Measurements from ENCODE around the gene GABBR2. TPM values are rescaled to one million over a fixed set of nuclear protein-coding genes. Genes with fewer than 3 reads are reported as not detected.

Gene GABBR2
- total RNA-seq, 2 donors from 2014 or later: 1.2 to 1.3 TPM

DNA sequence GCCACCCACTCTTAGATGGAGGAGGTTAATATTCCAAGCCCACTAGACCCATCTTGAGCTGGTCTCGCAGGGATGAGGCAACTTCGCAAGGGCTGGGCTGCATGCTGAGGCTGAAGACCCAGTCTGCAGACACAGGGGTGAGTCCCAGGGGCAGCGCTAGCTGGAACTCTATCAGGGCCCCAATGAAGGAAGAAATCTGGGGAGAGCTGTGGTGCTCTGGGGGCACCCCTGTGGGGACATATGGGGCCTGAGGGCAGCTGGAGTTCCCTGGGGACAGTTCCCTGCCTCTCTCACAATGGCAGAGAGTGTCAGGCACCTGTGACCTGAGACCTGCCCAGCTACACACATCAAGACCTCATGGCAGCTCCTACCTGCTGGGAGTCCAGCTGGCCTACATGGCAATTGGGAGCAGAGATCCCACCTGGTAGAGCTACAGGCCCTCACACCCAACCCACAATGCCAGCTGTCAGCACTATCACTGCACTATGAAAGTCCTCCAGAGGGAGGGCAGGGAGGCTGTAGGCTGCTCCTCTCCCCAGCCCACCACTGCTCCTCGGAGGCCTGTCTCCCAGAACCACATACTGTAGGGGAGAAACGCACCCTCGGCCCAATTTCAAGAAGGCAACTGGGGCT, 202.2 kb downstream of the GABBR2 start:
- Mint-ChIP-seq H3K27ac (no peak overlapping the region), H3K4me1 (peaks cover 22% of the 10 kb centered on the region), H3K9me3 (peaks cover 33% of the 10 kb centered on the region), H3K4me3 (no peak overlapping the region), H3K36me3 (ENCODE audit: low read depth) (no peaks in the 10 kb centered on the region), H3K27me3 (ENCODE audit: insufficient read depth) (peaks cover 4% of the 10 kb centered on the region)
- no peak for TF ChIP-seq CTCF (conservative IDR thresholded peaks at IDR 0.05)
- Histone ChIP-seq H3K27me3 (ENCODE audit: control insufficient read depth, insufficient read depth, low read length, poor library complexity, severe bottlenecking) (no peaks in the 10 kb centered on the region), H3K27ac (ENCODE audit: low read depth, low read length) (no peak overlapping the region), H3K4me3 (ENCODE audit: low read length) (no peak overlapping the region), H3K9ac (ENCODE audit: extremely low read depth, low read length, poor library complexity, severe bottlenecking) (no peak overlapping the region), H3K36me3 (ENCODE audit: control insufficient read depth, insufficient read depth, low read length) (no peaks in the 10 kb centered on the region), H3K9me3 (ENCODE audit: control insufficient read depth, low read length) (peaks cover 16% of the 10 kb centered on the region), H3K4me1 (ENCODE audit: control insufficient read depth, insufficient read depth, low read length) (no peaks in the 10 kb centered on the region)
- WGBS, 2 experiments (ENCODE audit: insufficient coverage in 1 of 2, insufficient read length in 1 of 2): 89 to 100% methylated on average over 5 to 6 of the region's 6 CpGs
- no peak for DNase-seq

- Histone ChIP-seq H3K9ac (ENCODE audit: extremely low read depth, low read length, poor library complexity, severe bottlenecking) (no peak overlapping the region), H3K27me3 (ENCODE audit: control insufficient read depth, insufficient read depth, low read length, poor library complexity, severe bottlenecking) (no peaks in the 10 kb centered on the region), H3K9me3 (ENCODE audit: control insufficient read depth, low read length) (peaks cover 16% of the 10 kb centered on the region), H3K27ac (ENCODE audit: low read depth, low read length) (no peak overlapping the region), H3K4me3 (ENCODE audit: low read length) (no peak overlapping the region), H3K36me3 (ENCODE audit: control insufficient read depth, insufficient read depth, low read length) (no peaks in the 10 kb centered on the region), H3K4me1 (ENCODE audit: control insufficient read depth, insufficient read depth, low read length) (no peaks in the 10 kb centered on the region)
- 84 to 86% methylated on average over 6 to 8 of the region's 9 CpGs for WGBS, 2 experiments (ENCODE audit: insufficient coverage in 1 of 2, insufficient read length in 1 of 2)
- peaks cover 29% of the 10 kb centered on the region for H3K9me3 Mint-ChIP-seq
- no peak overlapping the region for H3K4me3 Mint-ChIP-seq
- peaks cover 3% of the 10 kb centered on the region for H3K27me3 Mint-ChIP-seq (ENCODE audit: insufficient read depth)
- no peak for DNase-seq
- H3K27ac Mint-ChIP-seq: no peak overlapping the region
- TF ChIP-seq CTCF (conservative IDR thresholded peaks at IDR 0.05): no peak
- H3K4me1 Mint-ChIP-seq: peaks cover 33% of the 10 kb centered on the region
- no peaks in the 10 kb centered on the region for H3K36me3 Mint-ChIP-seq (ENCODE audit: low read depth)
These were observed 204.1 kb downstream of the GABBR2 start for GRCh38 chr9:98504298-98505282.

- Histone ChIP-seq H3K4me1 (ENCODE audit: control insufficient read depth, insufficient read depth, low read length) (no peaks in the 10 kb centered on the region), H3K9me3 (ENCODE audit: control insufficient read depth, low read length) (peaks cover 16% of the 10 kb centered on the region), H3K36me3 (ENCODE audit: control insufficient read depth, insufficient read depth, low read length) (no peaks in the 10 kb centered on the region), H3K4me3 (ENCODE audit: low read length) (no peak overlapping the region), H3K27ac (ENCODE audit: low read depth, low read length) (no peak overlapping the region), H3K27me3 (ENCODE audit: control insufficient read depth, insufficient read depth, low read length, poor library complexity, severe bottlenecking) (no peaks in the 10 kb centered on the region), H3K9ac (ENCODE audit: extremely low read depth, low read length, poor library complexity, severe bottlenecking) (no peak overlapping the region)
- no peaks in the 10 kb centered on the region for H3K36me3 Mint-ChIP-seq (ENCODE audit: low read depth)
- no peaks in the 10 kb centered on the region for H3K27me3 Mint-ChIP-seq (ENCODE audit: insufficient read depth)
- no peak for TF ChIP-seq CTCF (conservative IDR thresholded peaks at IDR 0.05)
- WGBS, 2 experiments (ENCODE audit: insufficient coverage in 1 of 2, insufficient read length in 1 of 2): 88 to 100% methylated on average over 1 to 2 of the region's 2 CpGs
- H3K9me3 Mint-ChIP-seq: peaks cover 22% of the 10 kb centered on the region
- H3K27ac Mint-ChIP-seq: no peak overlapping the region
- DNase-seq: no peak
- no peak overlapping the region for H3K4me3 Mint-ChIP-seq
- H3K4me1 Mint-ChIP-seq: peaks cover 33% of the 10 kb centered on the region
These were observed 204.9 kb downstream of the GABBR2 start for GRCh38 chr9:98503867-98504266.
